GM10266 (cell line): ENCODE results near the gene FBXL16.

ENCODE experiments used
- DNase-seq: peaks from one replicate; pipeline ENCODE4 v3.0.0; 2012; ENCODE audit errors: extremely low spot score
- CTCF ChIP-seq: IDR thresholded peaks from 2 replicates; pipeline ENCODE4 v1.5.1; 2012; ENCODE audit warnings: mild to moderate bottlenecking, low read depth; ENCODE audit not compliant: control insufficient read depth, insufficient read depth; ENCODE audit errors: missing control alignments

Gene FBXL16

DNA sequence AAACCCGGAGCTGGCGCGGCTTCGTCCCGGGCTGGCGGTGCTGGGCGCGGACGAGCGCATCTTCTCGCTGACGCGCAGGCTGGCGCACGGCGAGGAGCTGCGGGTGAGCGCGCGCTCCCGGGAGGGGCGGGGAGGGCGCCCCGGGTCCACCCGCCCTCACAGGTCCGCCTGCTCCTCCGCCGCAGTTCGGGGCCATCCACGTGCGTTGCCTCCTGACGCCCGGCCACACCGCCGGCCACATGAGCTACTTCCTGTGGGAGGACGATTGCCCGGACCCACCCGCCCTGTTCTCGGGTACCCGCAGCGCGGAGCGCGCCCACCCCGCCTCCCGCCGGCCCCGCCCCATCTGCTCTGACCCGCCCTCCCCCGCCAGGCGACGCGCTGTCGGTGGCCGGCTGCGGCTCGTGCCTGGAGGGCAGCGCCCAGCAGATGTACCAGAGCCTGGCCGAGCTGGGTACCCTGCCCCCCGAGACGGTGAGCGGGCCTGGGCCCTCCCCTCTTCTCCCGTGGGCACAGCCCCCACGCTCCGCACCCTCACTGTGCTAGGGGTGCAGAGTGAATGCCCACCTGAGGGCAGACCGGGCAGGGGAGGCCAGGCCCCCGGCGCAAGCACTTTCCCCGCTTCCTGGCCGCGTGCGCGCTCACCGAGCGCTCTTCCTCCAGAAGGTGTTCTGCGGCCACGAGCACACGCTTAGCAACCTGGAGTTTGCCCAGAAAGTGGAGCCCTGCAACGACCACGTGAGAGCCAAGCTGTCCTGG, 22.7 kb upstream of the FBXL16 start:
- peak; percentile 93 for DNase-seq
- no peak for TF ChIP-seq CTCF

GRCh38 chr16:727291-727977, 21.8 kb upstream of the FBXL16 start:
- TF ChIP-seq CTCF, result no peak
- peak; percentile 78 for DNase-seq

- DNase-seq, result peak; percentile 92
- no peak for TF ChIP-seq CTCF
Measured at GRCh38 chr16:726438-727290, 21.1 kb upstream of the FBXL16 start, which contains the start of the genes CCDC78 and HAGHL. TSS of gene CCDC78 (minus strand) at chr16:726443. CDS start at chr16:726367, 76 bp downstream. TSS of gene HAGHL (plus strand) at chr16:727106. CDS start at chr16:727510, 404 bp downstream.

- no peak for TF ChIP-seq CTCF
- DNase-seq, result no peak
Measured at GRCh38 chr16:726188-726437, 20.5 kb upstream of the FBXL16 start.

DNA sequence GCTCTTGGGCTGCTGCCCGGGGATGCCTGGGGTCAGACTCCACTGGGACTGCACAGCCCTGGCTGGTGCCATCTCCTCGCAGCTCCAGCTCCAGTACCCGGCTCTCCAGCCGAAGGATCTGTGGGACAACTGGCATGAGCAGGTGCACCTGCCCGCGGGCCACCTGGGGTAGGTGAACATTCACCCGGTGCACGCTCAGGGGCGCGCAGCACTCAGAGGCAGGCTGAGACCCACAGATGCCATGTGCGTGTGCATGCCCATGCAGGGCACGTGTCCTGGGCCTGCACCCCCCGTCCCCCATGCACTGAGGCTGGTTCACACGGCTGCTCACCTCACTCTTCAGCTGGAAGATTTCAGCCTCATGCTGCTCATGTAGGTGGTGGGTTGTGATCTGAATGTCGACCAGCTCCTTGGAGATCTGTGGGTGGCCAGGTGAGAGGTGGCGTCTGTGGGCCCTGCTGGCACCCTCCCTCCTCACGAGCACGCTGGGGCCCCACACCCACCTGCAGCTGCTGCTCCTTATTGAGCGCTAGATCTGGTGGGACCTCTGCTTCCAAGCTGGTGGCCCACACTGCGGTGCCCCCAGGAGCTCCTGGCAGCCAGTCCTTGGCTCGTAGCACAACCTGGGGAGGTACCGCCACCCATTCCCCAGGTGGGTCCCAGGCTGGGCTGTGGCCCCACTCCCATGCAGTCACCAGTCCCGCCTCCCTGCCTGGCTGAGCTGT, 20.0 kb upstream of the FBXL16 start:
- no peak for TF ChIP-seq CTCF
- no peak for DNase-seq

GRCh38 chr16:725041-725376, 19.4 kb upstream of the FBXL16 start:
- TF ChIP-seq CTCF, result no peak
- DNase-seq, result no peak
